GM10266 (cell line): ENCODE measurements around the gene TEAD1.

Experiments used
- DNase-seq: peaks from one replicate; pipeline ENCODE4 v3.0.0; 2012; ENCODE audit errors: extremely low spot score
- TF ChIP-seq, protein P1 (sequence below): IDR thresholded peaks from 2 replicates; pipeline ENCODE4 v1.5.1; 2012; ENCODE audit warnings: mild to moderate bottlenecking, low read depth; ENCODE audit not compliant: control insufficient read depth, insufficient read depth; ENCODE audit errors: missing control alignments

Gene TEAD1

GRCh38 chr11:12888525-12889158 is 214.4 kb downstream of the TEAD1 start:
- peak; percentile 55 for DNase-seq
- TF ChIP-seq, protein P1, sequence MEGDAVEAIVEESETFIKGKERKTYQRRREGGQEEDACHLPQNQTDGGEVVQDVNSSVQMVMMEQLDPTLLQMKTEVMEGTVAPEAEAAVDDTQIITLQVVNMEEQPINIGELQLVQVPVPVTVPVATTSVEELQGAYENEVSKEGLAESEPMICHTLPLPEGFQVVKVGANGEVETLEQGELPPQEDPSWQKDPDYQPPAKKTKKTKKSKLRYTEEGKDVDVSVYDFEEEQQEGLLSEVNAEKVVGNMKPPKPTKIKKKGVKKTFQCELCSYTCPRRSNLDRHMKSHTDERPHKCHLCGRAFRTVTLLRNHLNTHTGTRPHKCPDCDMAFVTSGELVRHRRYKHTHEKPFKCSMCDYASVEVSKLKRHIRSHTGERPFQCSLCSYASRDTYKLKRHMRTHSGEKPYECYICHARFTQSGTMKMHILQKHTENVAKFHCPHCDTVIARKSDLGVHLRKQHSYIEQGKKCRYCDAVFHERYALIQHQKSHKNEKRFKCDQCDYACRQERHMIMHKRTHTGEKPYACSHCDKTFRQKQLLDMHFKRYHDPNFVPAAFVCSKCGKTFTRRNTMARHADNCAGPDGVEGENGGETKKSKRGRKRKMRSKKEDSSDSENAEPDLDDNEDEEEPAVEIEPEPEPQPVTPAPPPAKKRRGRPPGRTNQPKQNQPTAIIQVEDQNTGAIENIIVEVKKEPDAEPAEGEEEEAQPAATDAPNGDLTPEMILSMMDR: peak; percentile 75

DNA sequence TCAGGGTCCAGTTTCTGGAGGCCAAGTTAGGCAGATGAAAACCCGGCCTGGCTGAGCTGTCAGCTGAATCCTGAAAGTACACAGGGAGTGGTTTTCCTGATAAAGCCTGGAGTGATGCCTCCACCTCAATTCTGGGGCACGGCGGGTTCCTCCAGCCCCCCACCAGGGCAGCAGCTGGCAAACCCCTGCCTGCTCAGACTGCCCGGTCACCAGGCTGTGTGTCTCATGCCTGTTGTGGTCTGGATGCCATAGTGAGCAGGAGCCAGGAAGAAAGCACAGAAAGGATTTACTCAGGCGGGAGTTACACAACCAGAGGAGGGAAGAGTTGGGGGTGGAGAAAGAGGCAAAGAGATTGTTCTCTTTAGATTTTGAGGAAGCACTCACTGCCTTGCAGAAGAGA is 215.0 kb downstream of the TEAD1 start:
- no peak for DNase-seq

GRCh38 chr11:12890476-12890875 is 216.3 kb downstream of the TEAD1 start:
- TF ChIP-seq, protein P1: no peak

More for the DNA sequence above, 215.0 kb downstream of the TEAD1 start:
- TF ChIP-seq, protein P1: no peak

GRCh38 chr11:12893787-12894672 is 219.8 kb downstream of the TEAD1 start:
- TF ChIP-seq, protein P1: peak; percentile 83
- DNase-seq: peak; percentile 35

More at GRCh38 chr11:12890476-12890875, 216.3 kb downstream of the TEAD1 start:
- no peak for DNase-seq

GRCh38 chr11:12897390-12897789 is 223.2 kb downstream of the TEAD1 start:
- DNase-seq: no peak
- TF ChIP-seq, protein P1: no peak

DNA sequence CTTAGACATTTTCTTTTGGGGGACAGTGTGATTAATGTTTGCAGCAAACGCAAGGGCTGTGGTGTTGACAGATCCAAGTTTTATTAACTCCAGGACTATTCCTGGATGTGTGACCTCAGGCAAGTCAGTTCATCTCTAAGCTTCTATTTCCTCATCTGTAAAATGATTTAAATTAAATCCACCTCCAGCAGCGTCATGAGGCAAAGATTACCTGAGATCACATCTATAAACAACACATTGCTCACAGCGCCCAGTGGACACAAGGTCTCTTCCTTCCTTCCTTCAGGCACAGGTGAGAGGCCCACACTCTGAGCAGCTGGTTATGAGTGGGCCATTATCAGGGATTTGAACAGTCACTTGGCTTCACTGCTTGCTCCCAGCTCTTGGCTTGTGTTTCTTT is 223.6 kb downstream of the TEAD1 start:
- DNase-seq: no peak
- TF ChIP-seq, protein P1: no peak

DNA sequence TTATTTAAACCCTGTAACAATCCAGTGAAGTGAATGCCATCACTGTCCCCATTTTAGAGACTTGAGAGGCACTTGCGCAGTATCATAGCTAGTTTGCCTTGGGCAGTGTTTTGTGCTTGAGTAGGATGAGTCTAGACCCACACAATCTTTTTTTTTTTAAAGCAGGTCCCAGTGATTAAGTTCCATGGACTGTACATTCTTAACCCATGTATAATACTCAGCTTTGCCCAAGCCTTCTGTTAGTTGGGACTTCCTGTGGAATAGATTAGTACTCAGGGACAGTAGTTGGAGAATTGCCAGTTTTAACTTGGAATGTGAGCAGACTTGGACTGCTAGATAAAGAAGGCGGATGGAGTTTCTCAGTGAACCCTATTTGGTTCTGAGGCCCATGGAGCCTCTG is 226.3 kb downstream of the TEAD1 start:
- no peak for DNase-seq
- TF ChIP-seq, protein P1: no peak
